MM.1S (cell line): ENCODE data around the gene TRIM44.

Experiments used
- EZH2 ChIP-seq: fragments of 300-600 bp; sonication (generic); optimal IDR thresholded peaks from 2 replicates; pipeline ENCODE3; 2017; ENCODE audit warnings: low read depth, mild to moderate bottlenecking, antibody characterized with exemption, low read length, mixed read lengths
- TF ChIP-seq, protein P1 (sequence below): fragments of 300-600 bp; sonication (generic); IDR thresholded peaks from 2 replicates; pipeline ENCODE4 v1.5.1; 2016; ENCODE audit warnings: antibody characterized with exemption, low read length, mixed read lengths

DNA sequence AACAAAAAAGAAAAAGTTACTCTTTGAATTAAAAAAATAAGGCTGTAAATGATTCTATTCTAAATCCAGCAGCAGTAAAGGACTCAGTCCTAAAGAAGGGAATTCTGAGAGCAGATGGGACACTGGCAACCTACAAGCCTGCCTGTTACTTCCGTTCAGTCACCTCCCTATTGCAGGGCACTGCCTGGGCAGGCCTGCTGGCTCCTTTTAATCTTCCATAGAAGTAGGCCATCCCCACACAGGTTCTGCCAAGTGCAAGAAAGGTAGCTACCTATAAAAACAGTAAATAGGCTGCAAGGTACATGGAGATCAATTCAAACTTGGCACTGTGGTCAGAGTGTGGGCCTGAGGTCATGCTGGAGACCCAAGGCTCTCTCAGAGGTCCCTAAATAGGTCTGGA is 136.4 kb downstream of the TRIM44 start:
- TF ChIP-seq, protein P1, sequence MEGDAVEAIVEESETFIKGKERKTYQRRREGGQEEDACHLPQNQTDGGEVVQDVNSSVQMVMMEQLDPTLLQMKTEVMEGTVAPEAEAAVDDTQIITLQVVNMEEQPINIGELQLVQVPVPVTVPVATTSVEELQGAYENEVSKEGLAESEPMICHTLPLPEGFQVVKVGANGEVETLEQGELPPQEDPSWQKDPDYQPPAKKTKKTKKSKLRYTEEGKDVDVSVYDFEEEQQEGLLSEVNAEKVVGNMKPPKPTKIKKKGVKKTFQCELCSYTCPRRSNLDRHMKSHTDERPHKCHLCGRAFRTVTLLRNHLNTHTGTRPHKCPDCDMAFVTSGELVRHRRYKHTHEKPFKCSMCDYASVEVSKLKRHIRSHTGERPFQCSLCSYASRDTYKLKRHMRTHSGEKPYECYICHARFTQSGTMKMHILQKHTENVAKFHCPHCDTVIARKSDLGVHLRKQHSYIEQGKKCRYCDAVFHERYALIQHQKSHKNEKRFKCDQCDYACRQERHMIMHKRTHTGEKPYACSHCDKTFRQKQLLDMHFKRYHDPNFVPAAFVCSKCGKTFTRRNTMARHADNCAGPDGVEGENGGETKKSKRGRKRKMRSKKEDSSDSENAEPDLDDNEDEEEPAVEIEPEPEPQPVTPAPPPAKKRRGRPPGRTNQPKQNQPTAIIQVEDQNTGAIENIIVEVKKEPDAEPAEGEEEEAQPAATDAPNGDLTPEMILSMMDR: no peak
- TF ChIP-seq EZH2: no peak
